Hematopoietic multipotent progenitor cell treated with erythropoietin and hydrocortisone succinate and interleukin-3 and kit ligand, for 15 days (in vitro differentiated cells): ENCODE data around the gene GPAT2.
"Not testable (repeated sequence)": the region's sequence is repeated elsewhere in the genome, so short reads cannot be mapped to it uniquely, and the experiment has no call there.

Experiments used
- DNase-seq: peaks from one replicate; pipeline ENCODE4 v3.0.0-alpha.2; 2015; ENCODE audit warnings: low spot score

GPAT2 gene

DNA sequence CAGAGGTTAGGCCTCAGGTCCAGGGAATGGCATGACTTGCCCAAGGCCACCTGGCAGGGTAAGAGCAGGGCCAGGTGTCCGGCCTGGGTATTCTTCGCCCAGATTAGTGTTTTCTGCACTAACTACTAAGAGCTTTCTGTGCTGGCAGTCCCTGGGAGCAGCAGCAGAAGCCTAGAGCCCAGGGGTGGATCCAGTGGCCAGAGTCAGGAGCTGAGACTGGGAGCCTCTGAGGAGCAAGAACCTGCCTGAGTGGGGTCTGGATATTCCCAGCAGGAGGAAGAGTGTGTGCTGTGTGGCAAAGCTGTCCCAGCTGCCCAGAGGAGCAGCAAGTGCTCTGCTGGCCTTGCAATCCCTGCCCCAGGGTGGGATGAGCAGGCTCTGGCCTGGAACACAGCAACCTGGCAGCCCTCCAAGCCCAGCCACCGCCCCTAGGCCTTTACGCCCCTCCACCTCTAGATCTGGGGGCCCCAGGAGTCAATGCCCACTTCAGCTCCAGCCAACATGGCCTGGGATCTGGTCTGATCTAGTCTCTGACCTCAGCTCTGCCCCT, 30.7 kb upstream of the GPAT2 start:
- DNase-seq, result no peak

DNA sequence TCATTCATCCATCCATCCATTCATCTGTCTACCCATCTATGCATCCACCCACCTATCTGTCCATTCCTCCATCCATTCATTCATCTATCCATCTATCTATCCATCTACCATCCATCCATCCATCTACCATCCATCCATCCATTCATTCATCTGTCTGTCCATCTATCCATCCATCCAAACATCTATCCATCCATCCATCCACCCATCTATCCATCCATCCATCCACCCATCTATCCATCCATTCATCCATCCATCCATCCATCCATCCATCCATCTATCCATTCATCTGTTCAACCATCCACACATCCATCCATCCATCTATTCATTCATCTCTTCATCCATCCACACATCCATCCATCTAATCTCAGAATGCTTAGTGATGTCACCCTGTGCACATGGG, 30.0 kb upstream of the GPAT2 start:
- DNase-seq, result not testable (repeated sequence)

DNA sequence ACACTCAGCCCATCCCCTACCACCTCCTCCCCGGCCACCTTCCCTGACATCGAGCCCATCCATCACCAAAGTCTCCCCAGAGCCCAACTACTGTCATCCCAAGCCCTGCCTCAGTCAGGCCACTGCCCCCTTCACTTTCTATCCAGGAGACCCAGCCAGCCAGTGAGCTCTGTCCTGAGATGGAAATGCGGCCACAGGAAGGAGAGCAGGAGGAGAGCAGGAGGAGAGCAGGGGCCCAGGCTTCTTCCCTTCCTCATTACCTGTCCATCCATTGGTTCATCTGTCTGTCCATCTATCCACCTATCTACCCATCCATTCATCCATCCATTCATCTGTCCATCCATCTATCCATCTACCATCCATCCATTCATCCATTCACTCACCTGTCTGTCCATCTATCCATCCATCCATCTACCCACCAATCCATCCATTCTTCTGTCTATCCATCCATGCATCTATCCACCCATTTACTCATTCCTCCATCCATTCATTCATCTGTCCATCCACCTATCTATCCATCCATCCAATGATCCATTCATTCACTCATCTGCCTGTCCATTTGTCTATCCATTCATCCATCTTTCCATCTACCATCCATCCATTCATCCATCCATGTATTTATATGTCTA, 29.4 kb upstream of the GPAT2 start:
- DNase-seq, result not testable (repeated sequence)

DNA sequence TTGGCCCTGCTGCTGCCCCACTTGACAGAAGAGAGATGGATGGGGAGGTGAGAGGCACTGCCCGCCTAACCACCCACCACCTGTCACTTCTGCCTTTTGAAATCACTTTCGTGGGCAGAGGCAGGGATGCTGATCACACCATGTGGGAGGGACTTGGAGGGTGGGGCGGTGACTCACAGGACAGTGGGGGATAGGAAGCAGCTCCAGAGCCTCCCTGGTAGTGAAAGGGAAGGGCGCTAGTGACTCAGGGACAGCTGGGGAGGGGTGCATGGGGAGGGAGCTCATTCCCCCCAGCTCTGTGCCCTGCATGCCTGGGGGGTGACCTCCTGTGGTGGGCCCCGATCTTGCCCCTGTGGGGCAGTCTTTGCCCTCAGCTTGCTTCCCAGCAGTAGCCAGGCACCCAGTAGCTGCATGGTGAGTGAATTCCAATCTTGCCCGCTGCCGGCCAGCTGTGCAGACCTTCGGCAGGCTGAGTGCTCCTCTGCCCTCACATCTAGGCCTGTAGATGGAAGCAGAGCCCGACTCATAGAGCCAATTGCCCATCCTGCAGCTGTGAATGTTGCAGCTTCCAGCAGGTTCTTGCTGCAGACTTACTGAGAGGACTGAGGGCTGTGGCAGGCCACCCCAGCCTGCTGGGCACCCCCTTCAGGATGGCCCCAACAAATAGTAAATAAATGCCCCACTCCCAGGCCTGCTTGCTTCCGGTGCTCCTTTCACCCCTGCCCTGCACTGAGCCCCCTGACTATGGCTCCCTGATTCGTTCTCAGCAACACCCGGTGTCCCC, 28.6 kb upstream of the GPAT2 start:
- not testable (repeated sequence) for DNase-seq

DNA sequence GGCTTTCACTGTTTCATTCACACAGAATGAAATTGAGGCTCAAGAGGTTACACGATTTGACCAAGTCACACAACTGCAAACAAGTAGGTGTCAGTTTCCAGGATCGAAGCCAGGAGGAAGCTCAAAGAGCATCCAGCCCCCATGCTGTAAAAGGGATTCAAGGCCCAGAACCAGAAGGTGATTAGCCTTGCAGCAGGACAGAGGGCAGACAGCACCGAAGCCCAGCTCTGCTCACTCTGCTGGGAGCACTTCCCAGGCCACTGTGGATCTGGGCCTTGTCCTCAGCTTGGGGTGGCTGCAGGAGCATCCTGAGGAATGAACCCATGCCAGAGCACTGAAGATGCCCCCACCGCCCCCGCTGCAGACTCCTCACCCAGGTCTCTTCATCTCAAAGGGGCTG, 27.8 kb upstream of the GPAT2 start:
- not testable (repeated sequence) for DNase-seq

DNA sequence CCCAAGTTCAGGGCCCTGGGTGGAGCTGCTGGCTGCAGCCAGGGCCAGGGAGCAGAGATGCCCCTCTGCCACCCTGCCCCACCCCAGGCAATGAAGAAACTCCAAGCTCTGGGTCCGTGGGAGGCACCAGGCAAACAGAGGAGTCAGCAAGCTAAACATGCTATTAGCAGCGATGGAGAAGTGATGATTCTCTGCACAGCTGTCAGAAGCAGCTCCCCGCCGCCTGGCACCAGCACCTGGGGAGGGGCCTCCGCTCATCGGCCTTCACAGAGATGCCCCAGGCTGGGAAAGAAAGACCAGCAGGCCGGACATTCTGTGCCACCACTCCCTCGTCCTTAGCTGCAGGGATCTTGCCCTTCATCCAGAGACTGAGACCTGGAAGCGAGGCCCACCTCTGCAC, 27.2 kb upstream of the GPAT2 start:
- not testable (repeated sequence) for DNase-seq

DNA sequence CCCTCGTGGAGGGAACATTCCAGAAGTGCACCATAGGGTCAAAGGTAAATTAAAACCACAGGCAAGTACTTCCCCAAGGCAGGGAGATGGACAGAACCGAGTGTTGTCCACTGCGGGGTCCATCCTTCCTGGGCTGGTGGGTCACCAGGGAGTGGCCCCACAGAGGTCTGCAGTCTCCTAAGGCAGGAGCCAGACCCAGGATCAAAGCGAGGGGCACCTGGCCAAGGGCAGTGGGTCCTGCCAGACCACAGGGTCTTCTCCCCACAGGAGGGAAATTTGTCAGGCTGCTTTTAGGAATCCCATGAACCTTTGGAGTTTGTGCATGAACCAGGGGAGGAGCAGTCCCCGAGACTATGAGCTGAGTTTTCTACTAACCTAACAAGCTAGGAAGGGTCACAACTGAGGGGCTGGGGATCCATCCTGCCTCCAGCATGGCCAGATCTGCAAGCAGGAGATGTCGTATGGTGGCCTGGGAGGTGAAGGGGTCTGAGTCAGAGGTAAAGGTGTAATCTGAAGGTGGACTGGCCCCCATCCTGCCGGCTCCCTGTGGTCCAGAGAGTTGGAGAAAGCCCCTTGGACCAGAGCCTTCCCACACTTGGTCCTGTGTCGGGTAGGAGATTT, 26.6 kb upstream of the GPAT2 start:
- not testable (repeated sequence) for DNase-seq

DNA sequence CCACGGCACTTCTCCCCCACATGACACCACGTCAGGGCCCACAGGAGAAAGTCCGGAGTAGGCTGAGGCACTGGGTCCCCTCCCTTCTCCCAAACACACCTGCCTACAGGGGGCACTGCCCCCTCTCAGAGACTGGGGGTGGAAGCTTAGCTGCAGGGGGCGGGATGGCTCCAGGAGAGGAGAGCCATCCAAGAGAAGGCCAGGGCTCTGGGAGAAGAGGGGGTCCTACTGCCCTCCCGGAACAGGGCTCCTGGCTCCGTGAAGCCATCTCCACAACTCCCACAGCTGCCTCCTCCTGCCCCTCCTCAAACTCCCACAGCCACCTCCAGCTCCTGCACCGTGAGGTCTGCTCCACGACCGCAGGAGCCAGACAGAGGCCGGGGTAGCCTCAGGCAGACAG, 25.6 kb upstream of the GPAT2 start:
- not testable (repeated sequence) for DNase-seq

DNA sequence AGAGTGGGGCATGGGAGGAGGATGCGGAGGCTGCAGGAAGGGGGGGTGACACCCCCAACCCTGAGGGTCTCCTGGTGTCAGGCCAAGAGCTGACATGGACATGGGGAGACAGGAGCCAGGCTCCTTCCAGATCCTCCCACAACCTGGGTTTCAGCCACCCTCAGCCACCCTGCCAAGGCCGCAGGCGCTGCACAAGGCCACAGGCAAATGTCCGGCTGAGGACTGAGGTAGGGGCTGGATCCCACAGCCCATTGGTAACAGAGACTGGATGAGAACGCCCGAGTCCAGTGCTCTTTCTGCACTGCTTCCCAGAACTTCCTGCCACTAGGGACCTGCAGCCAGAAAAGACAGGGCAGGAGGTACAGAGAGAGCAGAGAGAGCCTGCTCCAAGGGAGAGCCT, 24.7 kb upstream of the GPAT2 start:
- not testable (repeated sequence) for DNase-seq

DNA sequence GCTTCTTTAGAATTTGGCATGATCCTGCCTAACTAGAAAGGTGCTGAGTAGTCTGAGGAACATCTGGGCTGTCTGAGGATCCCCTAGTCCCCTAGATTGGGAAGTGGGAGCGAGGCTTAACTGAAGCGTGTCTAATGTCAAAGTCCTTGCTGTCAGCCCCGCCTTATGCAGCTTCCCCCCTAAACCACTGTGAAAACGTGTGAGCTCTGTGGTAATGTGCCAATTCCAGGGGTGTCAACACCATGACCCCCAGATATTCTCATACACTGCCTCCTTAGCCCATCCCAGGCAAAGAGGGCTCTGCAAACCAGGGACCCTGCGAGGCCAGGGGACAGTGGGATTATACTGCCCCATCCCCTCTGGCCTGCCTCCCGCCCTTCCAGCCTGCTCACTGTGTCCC, 21.1 kb upstream of the GPAT2 start:
- not testable (repeated sequence) for DNase-seq

DNA sequence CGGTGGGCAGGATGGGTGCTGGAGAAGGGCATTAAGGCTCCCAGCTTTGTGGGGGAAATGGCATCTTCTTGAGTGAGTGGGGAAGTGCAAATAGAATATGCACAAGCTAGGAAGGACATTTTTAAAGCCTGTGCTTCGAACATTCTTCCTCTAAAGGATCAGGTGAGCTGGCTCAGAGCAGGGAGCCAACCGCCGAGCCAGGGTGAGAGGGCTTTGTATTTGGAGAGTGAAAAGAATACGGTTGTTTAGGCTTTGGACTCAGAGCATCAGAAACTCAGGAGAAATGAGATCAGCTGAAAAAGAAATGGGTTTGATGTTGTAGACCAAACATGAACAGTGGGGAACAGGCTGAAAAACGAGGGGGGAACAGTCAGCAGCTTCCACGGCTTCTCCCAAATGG, 19.8 kb upstream of the GPAT2 start:
- not testable (repeated sequence) for DNase-seq

DNA sequence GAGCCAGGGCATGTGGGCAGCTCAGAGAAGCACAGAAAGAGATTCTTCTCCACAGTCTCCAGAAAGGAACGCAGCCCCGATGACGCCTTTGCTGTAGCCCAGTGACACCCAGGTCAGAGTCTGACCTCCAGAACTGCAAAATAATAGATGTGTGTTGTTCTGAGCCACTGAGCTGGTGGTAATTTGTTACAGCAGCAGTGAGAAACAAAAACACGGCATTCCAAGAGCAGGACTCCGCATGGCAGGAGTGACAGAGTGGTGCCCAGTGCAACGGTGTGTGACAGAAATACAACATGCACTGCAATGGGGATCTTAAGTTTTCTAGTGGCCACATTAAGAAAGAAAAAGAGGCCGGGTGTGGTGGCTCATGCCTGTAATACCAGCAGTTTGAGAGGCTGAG, 18.7 kb upstream of the GPAT2 start:
- DNase-seq, result not testable (repeated sequence)

DNA sequence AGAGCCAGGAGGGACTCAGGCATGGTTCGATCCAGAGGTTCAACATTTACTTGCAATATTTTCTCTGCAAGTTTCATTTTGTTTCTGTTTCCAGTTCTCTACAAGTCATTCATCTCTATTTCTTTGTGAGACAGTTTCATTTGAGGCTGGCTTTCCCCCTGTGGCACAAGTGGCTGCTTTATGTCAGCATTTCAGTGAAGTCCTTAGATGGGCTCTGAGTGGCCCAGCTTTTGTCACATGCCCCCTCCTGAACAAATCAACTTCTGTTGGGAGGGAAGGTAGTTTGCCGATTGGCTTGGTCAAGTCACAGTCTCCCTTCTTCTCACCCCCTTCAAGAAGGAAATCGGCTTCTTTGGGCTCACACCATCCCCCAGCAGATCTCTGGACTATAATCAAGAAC, 17.9 kb upstream of the GPAT2 start:
- DNase-seq, result not testable (repeated sequence)

DNA sequence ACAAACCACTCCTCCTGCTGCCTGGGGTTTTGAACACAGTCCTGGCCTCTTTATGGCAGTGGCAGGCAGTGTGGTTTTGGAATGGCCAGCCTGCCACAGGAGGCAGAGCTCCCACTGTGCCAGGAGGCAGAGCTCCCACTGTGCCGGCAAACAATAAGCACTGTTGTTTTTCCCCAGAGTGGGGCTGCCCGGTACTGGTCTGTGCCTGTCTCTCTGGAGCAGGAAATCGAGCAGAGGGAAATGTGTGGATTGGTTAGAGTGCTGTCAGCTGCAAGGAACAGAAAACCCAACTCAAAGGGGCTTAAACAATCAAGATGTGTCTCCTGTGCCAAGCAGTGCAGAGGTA, 15.2 kb upstream of the GPAT2 start:
- not testable (repeated sequence) for DNase-seq

DNA sequence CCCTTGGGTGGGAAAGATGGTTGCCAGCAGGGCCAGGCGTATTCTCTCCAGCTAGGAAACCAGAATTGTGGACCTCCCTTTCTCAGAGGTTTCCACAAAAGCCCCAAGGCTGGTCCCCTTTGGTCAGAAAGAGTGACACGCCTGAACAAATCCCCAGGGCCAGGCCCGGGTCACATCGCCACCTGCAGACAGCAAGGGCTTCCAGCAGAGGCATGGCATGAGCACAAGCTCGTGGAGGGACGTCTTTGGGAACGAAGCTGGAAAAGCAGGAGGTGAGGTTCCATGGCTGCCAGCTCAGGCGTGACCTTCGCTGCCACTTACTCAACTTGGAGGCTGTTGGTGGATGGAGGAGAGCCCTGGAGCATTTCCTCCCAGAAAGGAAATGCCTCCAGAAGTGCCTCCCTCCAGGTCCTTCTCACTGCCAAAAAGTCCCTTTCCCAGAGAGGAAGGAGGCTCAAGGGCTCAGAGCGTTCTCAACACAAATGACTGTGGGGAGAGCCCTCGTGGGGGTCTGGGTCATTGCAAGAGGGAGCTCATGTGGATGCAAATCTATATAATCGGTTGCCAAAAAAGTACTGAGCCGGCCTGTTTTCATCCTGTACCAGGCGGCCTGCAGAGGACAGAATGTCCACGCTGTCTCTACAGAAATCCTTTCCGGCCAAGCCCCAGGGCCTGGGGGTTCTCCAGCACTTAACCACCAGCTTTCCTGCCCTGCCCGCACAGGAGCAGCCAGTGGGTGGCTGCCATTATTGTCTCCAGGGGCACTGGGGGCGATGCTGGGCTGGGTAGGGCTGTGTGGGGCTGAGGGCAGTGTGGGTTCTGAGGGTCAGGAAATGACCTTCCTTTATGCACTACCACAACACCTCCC, 14.6 kb upstream of the GPAT2 start:
- DNase-seq, result not testable (repeated sequence)

DNA sequence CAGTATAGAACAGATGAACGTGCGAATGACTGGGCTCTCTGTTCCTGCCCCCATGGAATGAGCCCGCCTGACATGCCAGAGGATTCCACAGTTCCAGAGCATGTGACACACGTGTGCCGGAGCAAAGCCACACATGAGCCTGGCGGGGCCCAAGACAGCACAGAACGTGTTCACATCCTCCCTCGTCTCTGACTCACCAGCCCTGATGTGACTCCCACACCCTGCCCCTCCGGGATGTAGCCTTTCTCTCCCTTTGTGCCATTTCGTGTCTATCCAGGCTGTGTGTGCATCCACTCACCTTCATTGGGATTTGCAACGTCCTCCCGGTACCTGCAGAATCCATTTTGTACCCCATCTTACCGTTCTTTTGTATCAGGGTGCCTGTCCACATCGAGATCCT, 838 bp upstream of the GPAT2 start:
- DNase-seq, result not testable (repeated sequence)

DNA sequence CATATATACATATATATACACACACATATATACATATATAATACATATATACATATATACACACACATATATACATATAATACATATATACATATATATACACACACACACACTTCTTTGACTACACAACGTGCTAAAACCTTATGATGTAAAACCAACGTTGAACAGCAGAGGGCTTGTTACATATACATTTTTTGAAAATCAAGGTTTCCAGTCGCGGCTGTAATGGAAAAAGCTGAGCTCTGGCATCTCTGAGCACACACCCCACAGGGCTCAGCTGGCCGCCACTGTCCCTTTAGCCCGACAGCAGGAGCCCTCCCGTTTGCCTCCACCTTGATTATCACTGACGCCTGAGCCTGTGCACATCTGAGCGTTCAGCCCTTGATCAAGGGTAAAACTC, 719 bp downstream of the GPAT2 start:
- DNase-seq, result not testable (repeated sequence)

DNA sequence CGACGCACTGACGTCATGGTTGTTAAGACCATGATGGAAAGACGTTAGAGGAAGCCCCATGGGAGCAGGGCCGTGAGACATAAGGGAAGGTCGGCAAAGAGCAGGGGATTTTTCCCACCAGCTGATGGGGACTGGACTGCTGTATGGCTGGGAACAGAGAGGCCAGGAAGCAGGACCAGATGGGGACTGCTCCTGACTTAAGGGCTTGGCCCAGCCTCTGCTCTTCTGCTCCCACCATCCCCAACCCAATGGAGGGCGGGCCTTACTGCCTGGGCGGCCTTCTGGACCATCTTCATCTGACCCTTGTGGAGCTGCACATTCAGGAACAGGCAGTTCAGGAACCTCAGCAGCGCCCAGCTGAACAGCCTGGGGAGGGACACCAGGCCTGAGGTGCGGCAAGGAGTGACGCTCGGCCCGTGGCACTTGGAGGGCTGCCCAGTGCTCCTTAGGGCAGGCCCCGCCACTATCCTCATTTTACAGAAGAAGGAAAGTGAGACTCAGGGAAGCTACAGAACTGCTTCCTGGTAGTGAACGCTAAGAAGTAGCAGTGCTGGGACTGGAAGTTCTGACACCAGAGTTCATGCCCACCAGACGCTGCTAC, 6.9 kb downstream of the GPAT2 start:
- DNase-seq, result not testable (repeated sequence)

DNA sequence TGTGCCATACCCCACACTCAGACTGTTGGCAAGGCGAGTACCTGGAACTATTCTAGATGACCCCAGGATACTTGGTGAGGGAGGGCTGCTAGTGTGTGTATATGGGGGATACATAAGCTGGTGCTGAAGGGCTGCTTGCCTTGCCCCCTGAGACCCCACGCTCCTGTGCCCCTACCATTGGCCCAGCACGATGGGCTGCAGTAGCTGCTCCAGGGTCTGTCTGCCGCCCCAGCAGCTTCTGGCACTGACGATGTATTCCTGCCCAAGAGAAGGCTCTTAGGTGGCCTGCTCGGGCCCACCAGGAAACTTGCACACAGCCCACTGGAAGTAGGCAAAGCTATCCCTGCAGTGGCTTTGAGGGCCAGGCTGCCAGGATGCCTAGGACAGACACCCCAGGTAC, 9.0 kb downstream of the GPAT2 start:
- not testable (repeated sequence) for DNase-seq

DNA sequence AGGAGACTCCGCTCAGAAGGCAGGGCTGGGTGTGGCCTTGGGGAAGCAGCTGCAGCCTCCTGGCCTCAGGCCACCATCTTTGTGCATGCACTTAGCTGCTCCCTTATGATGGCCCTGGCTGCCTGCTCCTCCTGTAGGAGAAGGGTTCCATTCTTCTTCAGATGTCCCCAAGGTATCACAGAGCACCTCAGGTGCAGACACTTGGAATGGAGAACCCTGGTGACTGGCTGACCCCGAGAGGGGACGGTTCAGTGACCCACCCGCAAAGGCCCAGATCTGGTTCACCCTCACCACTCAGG, 9.6 kb downstream of the GPAT2 start:
- DNase-seq, result no peak

DNA sequence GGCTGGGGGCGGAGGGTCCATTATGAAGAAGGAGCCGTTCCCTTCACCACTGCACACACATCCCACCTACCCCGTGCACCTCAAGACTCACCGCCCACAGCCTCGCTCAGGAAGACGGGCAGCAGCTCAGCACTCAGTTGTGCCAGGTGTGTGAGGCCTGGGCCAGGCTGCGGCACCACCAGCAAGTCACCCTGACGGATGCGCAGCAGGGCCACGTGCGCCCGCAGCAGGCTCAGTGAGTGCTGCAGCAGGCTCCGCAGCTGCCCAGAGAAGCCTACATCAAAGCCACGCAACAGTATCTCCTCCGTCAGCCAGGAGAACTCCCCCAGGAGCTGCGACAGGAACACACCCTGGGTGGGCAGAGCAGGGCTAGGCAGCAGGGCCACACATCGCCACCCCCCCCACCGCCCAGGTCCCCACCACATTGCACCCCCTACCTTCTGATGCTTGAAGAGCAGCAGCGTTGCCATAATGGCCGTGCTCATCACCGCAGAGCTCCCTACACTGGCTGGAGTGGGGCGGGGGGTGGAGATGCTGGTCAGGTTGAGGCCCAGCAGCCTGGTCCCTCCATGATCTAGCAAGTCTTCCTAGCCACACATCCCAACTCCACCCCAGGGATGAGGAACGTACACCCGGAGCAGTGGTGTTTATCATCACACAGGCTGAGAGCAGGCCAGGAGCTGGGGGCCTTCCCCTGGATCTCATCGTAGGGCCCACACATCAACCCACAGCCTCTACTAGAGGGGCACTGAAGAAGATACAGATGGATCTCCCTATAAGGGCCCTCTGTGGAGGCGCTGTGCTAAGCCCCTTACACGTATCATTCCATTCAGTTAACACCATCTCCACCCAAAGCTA, 10.2 kb downstream of the GPAT2 start:
- DNase-seq, result no peak
